Suppressor macrophage treated with lipopolysaccharide for 4 hours (primary cell): Measurements from ENCODE around the gene EXO1.

ENCODE experiments used
- DNase-seq: peaks from one replicate; pipeline ENCODE4 v3.0.0-alpha.2; 2020

The EXO1 gene

GRCh38 chr1:241895013-241895412, 47.0 kb downstream of the EXO1 start:
- DNase-seq, result no peak

DNA sequence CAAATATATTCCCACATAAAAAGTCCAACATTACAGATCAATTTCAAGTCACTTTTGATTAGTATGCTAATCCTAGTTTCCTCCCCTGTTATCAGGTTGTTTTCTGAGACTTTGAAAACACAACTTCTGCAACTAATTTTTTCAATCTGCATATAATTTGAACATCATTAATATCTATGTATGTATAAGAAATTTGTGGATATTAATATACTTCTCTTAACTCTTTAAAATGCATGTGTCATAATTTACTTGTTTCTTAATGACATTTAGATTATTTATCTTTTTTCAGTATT, 48.6 kb downstream of the EXO1 start:
- DNase-seq, result no peak

- DNase-seq, result peak; percentile 55
Observed at GRCh38 chr1:241899210-241899609, 51.2 kb downstream of the EXO1 start.

GRCh38 chr1:241900381-241900780, 52.4 kb downstream of the EXO1 start:
- no peak for DNase-seq

GRCh38 chr1:241902391-241903065, 54.5 kb downstream of the EXO1 start:
- no peak for DNase-seq

- no peak for DNase-seq
Observed at GRCh38 chr1:241916196-241916595, 68.2 kb downstream of the EXO1 start.

DNA sequence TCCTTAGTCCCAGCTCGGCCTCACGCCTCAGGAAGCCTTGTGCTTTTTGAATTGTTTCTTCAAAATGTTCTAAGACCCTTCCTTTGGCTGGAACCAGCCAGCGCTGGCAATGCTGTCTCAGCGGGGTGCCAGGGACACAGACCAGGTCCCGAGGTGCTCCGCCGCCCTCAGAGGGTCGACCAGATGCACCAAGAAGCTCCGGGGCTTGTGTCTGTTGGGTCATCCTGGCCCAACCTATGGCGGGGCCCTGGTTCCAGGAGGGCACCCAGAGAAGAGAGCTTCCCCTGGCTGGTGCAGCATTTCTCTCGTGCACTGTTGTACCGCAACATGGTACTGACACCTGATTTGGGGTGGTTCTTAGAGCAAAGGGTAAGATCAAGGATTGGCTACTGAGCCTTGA, 69.5 kb downstream of the EXO1 start:
- no peak for DNase-seq

GRCh38 chr1:241918879-241919278, 70.9 kb downstream of the EXO1 start:
- DNase-seq, result peak; percentile 70

- no peak for DNase-seq
Observed at GRCh38 chr1:241924080-241924808, 76.2 kb downstream of the EXO1 start.

DNA sequence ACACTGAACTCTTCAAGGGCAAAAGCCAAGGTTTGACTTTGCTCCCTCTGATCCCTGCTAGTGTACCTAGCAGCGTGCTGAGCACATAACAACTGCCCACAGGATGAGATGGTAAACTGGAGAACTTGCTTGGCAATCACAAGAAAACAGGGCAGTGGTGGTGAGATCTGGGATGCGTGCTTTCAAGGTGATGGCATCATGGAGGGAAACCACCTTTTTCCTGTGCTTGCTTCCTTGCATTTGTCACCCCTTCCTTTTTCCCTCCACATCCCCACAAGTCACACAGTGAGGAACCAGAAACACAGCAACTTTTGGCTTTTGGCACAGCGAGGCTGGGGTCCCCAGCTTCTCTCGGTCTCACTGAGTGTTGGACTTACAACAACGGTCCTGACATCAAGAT, 78.1 kb downstream of the EXO1 start:
- DNase-seq, result no peak

DNA sequence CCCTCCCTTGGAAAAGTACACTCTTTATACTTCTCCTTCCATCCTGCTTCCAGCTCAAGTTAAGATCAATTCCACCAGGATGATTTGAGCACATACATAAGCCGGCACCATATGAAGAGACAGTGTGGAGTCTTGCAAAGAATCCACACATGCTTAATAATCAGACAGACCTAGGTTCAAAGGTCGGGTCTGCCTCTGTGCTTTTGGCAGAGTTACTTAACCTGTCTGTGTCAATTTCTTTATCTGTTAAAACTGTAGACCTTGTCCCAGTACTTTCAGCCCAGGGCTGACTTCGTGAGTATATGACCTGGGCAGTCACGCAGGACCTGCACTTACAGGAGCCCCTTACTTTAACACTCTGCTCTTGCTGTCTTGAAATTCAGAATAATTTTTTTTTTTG, 79.3 kb downstream of the EXO1 start:
- no peak for DNase-seq

DNA sequence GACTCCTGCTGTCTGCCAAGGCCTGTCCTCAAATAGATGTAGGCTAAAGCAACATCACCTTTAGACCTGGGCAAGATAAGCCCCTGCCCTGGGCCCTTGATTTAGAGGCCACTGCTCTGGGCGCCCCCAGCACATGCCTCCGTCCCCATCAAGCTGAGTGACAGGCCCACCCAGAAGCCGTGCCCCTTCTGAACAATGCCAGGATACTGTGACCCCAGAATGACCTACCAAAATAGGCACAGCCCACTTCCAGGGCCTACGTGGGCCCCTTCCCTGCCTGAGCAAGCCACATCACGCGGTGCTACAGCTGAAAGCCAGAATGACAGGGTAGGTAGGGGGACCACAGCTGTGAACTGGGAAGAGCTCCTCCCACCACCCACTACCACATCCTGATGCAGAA, 84.8 kb downstream of the EXO1 start:
- no peak for DNase-seq

DNA sequence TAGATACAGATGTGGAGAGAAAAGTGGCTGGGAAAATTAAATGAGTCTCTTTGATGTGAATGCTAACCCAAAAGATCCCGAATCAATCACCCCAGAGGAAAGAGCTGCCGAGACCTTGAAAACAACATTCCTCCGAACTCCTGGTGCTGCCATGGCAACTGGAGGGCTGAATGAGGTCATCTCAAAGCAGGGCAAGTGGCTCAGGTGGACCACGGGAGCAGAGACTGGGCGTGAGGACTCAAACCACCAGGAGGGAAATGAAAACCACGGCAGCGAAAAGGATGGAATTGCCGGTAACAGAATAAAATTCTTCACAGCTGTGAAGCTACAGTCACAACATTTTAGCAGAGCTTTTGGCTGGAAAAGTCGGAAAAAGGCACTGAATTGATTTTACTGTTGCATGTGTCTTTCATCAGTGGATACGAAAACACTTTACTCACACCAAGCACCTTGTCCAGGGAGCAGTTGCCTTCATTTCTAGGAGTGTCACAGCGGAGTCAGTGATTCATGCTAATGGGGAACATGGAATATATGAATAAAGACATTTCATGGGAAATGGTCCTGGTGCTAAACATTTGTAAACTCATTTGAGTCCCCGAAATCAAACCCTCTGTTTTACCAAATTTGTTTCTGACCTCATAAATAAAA, 86.3 kb downstream of the EXO1 start:
- no peak for DNase-seq

DNA sequence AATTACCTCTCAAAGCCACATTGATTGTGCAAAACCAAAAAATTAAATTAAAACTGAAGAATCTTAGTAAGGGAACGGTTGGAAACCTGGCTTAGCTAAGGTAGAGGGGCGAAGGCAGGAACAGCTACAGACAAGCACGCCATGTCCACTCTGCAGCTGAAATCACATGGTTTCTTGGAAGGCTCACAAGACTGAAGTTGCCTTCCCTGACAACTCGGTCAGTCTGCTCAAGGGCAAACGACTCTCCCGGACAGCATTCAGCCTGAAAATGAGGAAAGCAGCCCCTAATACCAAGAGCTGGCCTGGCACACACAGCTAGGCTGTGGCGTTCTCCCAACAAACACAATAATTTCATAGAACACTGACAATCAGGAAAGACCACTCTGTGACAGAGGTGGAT, 86.9 kb downstream of the EXO1 start:
- DNase-seq, result no peak
